WI38 (cell line): ENCODE data around the gene HLA-DOA.

Source experiments
- H3K4me3 ChIP-seq: 2 replicates; pipeline ENCODE4 v1.5.1; 2011; ENCODE audit warnings: low read depth, mild to moderate bottlenecking, control low read depth, low read length
- CTCF ChIP-seq: IDR thresholded peaks from 2 replicates; pipeline ENCODE4 v1.5.1; 2012; ENCODE audit warnings: low read depth, mild to moderate bottlenecking, control low read depth, low read length

Gene HLA-DOA

GRCh38 chr6:33000055-33000454 lies 9.3 kb downstream of the HLA-DOA start:
- no peak for TF ChIP-seq CTCF

GRCh38 chr6:32995448-32995847 lies 13.9 kb downstream of the HLA-DOA start:
- no peak for TF ChIP-seq CTCF

More at GRCh38 chr6:33000055-33000454, 9.3 kb downstream of the HLA-DOA start:
- no peak overlapping the region for H3K4me3 ChIP-seq

GRCh38 chr6:32993363-32993973 lies 15.9 kb downstream of the HLA-DOA start:
- TF ChIP-seq CTCF = no peak
- H3K4me3 ChIP-seq = no peak overlapping the region

More at GRCh38 chr6:32995448-32995847, 13.9 kb downstream of the HLA-DOA start:
- no peak overlapping the region for H3K4me3 ChIP-seq

- TF ChIP-seq CTCF = no peak
Observed at GRCh38 chr6:32991972-32992371, 17.4 kb downstream of the HLA-DOA start.

GRCh38 chr6:32989368-32989767 lies 20.0 kb downstream of the HLA-DOA start:
- TF ChIP-seq CTCF = no peak
- no peak overlapping the region for H3K4me3 ChIP-seq

More at GRCh38 chr6:32991972-32992371, 17.4 kb downstream of the HLA-DOA start:
- H3K4me3 ChIP-seq = no peak overlapping the region

- H3K4me3 ChIP-seq = no peak overlapping the region
- TF ChIP-seq CTCF = peak; percentile 79
Observed at GRCh38 chr6:32984622-32985389, 24.6 kb downstream of the HLA-DOA start.

GRCh38 chr6:32983964-32984621 lies 25.3 kb downstream of the HLA-DOA start:
- TF ChIP-seq CTCF = no peak
- H3K4me3 ChIP-seq = no peak overlapping the region
